Tibial artery (tissue), 4 donors: ENCODE data around the gene PKD2.
A peak's percentile ranks its signal among the peaks of the same experiment; 100 is the strongest.

Experiments used
- DNase-seq, 2 donors: peaks; one replicate each; pipeline ENCODE4 v3.0.0-alpha.2; 2019
- H3K27ac ChIP-seq, 2 donors: fragments of 200-600 bp; sonication (generic) in 1 of 2; 1 replicate in 1 of 2; 2 replicates in 1 of 2; pipeline ENCODE4 v1.5.1; 2018 to 2019; ENCODE audit warnings: mild to moderate bottlenecking in 1 of 2
- H3K27me3 ChIP-seq, 2 donors: fragments of 200-600 bp; sonication (generic) in 1 of 2; one replicate each; pipeline versions ENCODE4 v1.5.1 to v1.6.0; 2016 to 2019
- H3K36me3 ChIP-seq, 3 donors: fragments of 200-600 bp; sonication (generic) in 2 of 3; one replicate each; pipeline ENCODE4 v1.5.1; 2016 to 2019; ENCODE audit warnings: mild to moderate bottlenecking in 2 of 3
- H3K4me1 ChIP-seq, 4 donors: fragments of 200-600 bp; sonication (generic) in 2 of 4; 1 replicate in 3 of 4; 2 replicates in 1 of 4; pipeline ENCODE4 v1.5.1; 2016 to 2019
- H3K4me3 ChIP-seq, 2 donors: fragments of 200-600 bp; sonication (generic) in 1 of 2; 1 replicate in 1 of 2; 2 replicates in 1 of 2; pipeline ENCODE4 v1.5.1; 2018 to 2019; ENCODE audit warnings: mild to moderate bottlenecking in 2 of 2
- H3K9me3 ChIP-seq, 3 donors: fragments of 200-600 bp; sonication (generic) in 1 of 3; one replicate each; pipeline ENCODE4 v1.5.1; 2016 to 2019
- intact Hi-C: fragments of 100-400 bp; cut with DNase I; formaldehyde crosslinking; loops from one replicate; pipeline ENCODE4 v1.15.0; 2023; ENCODE audit warnings: low total_unique reads
- TF ChIP-seq, protein P1 (sequence below), 2 experiments: fragments of 200-600 bp in 1 of 2; fragments of 450-650 bp in 1 of 2; IDR thresholded peaks; one replicate each; pipeline ENCODE4 v1.5.1; 2017 to 2019; ENCODE audit warnings: antibody characterized with exemption in 2 of 2, mild to moderate bottlenecking in 1 of 2, moderate library complexity in 1 of 2

PKD2 gene

DNA sequence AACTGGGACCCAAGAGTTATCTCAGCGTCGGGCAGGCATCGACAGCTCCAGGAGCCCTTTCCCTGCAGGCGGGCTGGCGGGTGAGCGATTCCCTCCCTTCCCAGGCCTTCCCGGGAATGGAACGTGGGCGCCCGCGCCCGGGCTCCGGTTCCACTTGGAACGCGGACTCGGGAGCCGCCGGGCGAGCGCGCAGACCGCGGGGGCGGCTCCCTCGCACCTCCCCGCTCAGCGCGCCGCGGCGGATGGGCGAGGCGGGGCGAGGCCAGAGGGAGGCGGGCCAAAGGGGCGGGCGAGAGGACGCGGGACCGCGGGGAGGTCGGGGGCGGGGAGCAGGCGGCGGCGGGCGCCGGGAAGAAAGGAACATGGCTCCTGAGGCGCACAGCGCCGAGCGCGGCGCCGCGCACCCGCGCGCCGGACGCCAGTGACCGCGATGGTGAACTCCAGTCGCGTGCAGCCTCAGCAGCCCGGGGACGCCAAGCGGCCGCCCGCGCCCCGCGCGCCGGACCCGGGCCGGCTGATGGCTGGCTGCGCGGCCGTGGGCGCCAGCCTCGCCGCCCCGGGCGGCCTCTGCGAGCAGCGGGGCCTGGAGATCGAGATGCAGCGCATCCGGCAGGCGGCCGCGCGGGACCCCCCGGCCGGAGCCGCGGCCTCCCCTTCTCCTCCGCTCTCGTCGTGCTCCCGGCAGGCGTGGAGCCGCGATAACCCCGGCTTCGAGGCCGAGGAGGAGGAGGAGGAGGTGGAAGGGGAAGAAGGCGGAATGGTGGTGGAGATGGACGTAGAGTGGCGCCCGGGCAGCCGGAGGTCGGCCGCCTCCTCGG, at the start of gene PKD2:
TSS of gene PKD2 (plus strand) at position 332 of the 818 bp plus-strand sequence. CDS start at position 431, 99 bp downstream.
- no peaks in the 10 kb centered on the region for H3K9me3 ChIP-seq
- H3K4me1 ChIP-seq = peaks cover 0 to 73% (median 45%) of the 10 kb centered on the region in 4 donors

DNA sequence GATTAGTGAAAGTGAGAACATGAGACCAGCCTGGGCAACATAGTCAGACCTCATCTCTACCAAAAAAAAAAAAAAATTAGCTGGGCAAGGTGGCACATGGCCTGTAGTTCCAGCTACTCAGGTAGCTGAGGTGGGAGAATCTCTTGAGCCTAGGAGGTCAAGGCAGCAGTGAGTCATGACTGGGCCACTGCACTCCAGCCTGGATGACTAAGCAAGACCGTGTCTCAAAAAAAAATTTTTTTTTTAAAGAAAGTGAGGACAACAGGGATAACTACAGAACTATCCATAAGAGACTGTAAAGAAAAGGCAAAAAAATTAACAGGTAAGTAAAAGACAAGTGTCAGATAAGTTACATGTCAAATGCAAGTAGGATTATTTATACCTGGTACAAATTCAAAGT, 45.4 kb upstream of the PKD2 start:
- TF ChIP-seq, protein P1, sequence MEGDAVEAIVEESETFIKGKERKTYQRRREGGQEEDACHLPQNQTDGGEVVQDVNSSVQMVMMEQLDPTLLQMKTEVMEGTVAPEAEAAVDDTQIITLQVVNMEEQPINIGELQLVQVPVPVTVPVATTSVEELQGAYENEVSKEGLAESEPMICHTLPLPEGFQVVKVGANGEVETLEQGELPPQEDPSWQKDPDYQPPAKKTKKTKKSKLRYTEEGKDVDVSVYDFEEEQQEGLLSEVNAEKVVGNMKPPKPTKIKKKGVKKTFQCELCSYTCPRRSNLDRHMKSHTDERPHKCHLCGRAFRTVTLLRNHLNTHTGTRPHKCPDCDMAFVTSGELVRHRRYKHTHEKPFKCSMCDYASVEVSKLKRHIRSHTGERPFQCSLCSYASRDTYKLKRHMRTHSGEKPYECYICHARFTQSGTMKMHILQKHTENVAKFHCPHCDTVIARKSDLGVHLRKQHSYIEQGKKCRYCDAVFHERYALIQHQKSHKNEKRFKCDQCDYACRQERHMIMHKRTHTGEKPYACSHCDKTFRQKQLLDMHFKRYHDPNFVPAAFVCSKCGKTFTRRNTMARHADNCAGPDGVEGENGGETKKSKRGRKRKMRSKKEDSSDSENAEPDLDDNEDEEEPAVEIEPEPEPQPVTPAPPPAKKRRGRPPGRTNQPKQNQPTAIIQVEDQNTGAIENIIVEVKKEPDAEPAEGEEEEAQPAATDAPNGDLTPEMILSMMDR (IDR thresholded peaks at IDR 0.05) = no peak
- no peak for DNase-seq
- peaks cover 0 to 7% of the 10 kb centered on the region in 2 donors for H3K27me3 ChIP-seq
- intact Hi-C loops = no loop called here
- H3K4me1 ChIP-seq = no peaks in the 10 kb centered on the region
- no peaks in the 10 kb centered on the region for H3K36me3 ChIP-seq
- H3K4me3 ChIP-seq = no peak overlapping the region
- H3K27ac ChIP-seq = no peak overlapping the region
- no peaks in the 10 kb centered on the region for H3K9me3 ChIP-seq

More for the DNA sequence above, at the start of gene PKD2:
- H3K36me3 ChIP-seq = no peaks in the 10 kb centered on the region
- DNase-seq = peak; percentile 83 to 95
- H3K27me3 ChIP-seq = no peaks in the 10 kb centered on the region
- peak within 1 kb of the TSS; percentile 95 to 100 for H3K4me3 ChIP-seq
- TF ChIP-seq, protein P1 (IDR thresholded peaks at IDR 0.05) = peak in 1 of 2 experiments; percentile 9
- peak within 1 kb of the TSS; percentile 96 to 99 for H3K27ac ChIP-seq
- intact Hi-C loops = no loop called here

DNA sequence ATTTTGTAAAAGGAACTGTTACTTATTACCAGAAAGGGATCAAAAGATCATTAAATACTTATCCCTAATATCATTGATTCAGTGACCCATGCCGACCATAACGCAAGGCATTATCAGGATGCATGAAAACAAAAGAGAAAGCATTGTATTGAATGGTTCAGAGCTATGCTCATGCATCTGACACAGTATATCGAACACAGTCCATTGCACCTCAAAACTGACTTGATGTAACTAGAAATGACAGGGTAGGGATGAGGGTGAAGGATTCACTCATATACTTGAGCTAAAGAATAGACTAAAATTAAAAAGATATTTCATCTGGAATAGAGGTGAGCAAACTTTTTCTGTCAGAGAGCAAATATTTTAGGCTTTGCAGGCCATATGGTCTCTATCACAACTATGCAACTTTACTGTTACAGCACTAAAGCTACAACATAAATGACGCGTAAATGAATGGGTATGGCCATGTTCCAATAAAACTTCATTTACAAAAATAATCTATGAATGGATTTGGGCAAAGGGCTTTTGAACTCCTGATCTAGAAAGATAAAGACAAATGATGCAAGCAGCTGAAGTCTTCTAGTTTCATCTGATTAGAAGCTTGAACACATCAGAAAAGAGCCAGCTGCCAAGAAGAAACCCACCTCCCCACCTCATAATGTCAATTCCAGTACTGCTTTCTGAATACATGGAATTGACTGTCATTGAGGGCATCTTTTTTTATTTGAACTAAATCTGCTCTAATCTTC, 44.9 kb upstream of the PKD2 start:
- H3K9me3 ChIP-seq = no peaks in the 10 kb centered on the region
- DNase-seq = no peak
- H3K27me3 ChIP-seq = peaks cover 0 to 10% of the 10 kb centered on the region in 2 donors
- intact Hi-C loops = no loop called here
- H3K4me3 ChIP-seq = no peak overlapping the region
- no peaks in the 10 kb centered on the region for H3K4me1 ChIP-seq
- no peaks in the 10 kb centered on the region for H3K36me3 ChIP-seq
- H3K27ac ChIP-seq = no peak overlapping the region
- TF ChIP-seq, protein P1 (IDR thresholded peaks at IDR 0.05) = no peak

DNA sequence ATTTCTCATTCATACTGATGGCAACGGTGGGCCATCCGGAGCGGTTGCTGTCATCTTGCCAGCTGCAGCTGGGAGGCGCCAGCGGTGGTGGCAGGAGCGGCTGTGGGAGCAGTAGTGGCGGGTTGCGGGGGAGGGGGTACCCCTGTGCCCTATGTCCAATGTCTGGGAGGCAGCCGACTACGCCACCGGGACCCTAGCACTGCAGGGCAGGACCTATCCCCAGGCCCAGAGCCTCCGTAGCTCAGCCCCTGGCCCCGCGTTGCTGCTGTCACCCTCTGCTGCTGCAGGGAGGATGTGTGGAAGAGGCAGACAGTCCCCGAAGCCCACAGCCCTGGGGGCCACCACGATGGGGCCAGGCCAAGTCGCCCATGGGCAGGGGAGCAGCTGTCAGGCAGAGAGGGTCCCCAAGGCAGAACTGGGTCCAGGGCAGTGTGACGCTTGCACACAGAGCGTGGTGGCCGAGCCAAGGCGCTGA, 41.9 kb upstream of the PKD2 start:
- H3K27me3 ChIP-seq = peaks cover 0 to 10% of the 10 kb centered on the region in 2 donors
- H3K9me3 ChIP-seq = no peaks in the 10 kb centered on the region
- H3K4me3 ChIP-seq = no peak overlapping the region
- intact Hi-C loops = no loop called here
- no peaks in the 10 kb centered on the region for H3K4me1 ChIP-seq
- DNase-seq = no peak
- H3K36me3 ChIP-seq = no peaks in the 10 kb centered on the region
- H3K27ac ChIP-seq = no peak overlapping the region
- TF ChIP-seq, protein P1 (IDR thresholded peaks at IDR 0.05) = no peak

DNA sequence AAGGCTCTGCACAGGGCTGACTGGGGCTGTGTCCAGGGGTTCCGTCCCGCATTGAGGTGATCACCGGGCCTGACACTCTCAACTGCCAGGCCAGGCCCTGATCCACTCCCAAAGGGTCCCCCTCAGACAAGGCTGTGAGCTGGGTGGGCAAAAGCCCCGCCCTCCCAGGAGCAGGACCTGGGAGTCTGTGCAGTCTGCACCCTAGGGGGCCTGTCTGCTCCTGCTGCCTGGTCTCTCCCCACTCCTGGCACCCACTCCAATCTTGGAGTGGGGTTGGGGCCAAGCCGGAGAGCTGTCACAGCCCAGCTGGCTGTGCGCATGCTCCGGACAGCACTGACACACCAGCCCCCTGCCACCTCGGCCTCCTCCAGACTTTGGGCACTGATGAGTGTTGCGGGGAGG, 41.3 kb upstream of the PKD2 start:
- no peak for DNase-seq
- Histone ChIP-seq H3K4me1 (no peaks in the 10 kb centered on the region), H3K27ac (no peak overlapping the region), H3K4me3 (no peak overlapping the region), H3K27me3 (peaks cover 0 to 10% of the 10 kb centered on the region in 2 donors), H3K36me3 (no peaks in the 10 kb centered on the region), H3K9me3 (no peaks in the 10 kb centered on the region)
- TF ChIP-seq, protein P1 (IDR thresholded peaks at IDR 0.05) = no peak
- intact Hi-C loops = no loop called here
